NB4 (cell line): ENCODE measurements around the gene OSTC.

Experiments used
- MYC ChIP-seq: IDR thresholded peaks from 2 replicates; pipeline ENCODE4 v1.6.1; 2011; ENCODE audit warnings: low read depth, low read length
- POLR2A ChIP-seq: IDR thresholded peaks from 2 replicates; pipeline ENCODE4 v1.6.1; 2011; ENCODE audit warnings: mild to moderate bottlenecking; ENCODE audit not compliant: insufficient read length; ENCODE audit errors: extremely low read depth
- TF ChIP-seq, protein P1 (sequence below): IDR thresholded peaks from one replicate; pipeline ENCODE4 v1.5.1; 2012; ENCODE audit warnings: low read depth, low read length
- TF ChIP-seq, protein P2 (sequence below): IDR thresholded peaks from 2 replicates; pipeline ENCODE4 v1.6.1; 2011; ENCODE audit warnings: low read depth, low read length

DNA sequence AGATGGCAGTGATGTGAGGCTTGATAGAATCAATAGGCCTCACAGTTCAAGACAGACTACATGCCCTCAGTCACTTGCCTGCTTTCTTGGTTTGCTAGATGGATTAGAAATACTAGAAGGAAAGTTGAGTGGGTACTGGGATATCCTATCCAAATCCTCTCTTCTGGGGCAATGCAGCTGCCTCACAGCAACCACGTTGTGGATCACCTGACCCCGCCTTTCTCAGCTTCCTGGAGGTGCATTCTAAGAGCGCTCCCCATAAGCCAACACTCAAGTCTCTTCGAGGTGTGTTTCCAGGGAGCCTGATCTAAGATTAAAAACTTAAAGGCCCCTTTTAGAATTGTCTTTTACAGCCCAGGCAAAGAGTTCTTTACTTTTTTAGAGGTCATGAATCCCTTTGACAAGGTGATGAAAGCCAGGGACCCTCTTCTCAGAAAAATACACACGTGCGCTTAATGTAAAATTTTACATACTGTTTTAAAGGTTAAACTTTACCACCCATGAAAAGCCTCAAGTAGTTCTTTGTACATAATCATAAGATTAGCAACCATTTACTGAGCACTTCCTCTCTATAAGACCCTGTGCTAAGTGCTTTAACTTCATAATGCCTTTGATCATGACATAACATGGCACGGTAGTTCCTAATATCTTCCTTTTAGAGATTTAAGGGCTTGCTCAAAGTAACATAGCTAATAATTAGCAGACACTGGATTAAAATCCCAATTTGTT lies 30.9 kb upstream of the OSTC start:
- TF ChIP-seq, protein P1, sequence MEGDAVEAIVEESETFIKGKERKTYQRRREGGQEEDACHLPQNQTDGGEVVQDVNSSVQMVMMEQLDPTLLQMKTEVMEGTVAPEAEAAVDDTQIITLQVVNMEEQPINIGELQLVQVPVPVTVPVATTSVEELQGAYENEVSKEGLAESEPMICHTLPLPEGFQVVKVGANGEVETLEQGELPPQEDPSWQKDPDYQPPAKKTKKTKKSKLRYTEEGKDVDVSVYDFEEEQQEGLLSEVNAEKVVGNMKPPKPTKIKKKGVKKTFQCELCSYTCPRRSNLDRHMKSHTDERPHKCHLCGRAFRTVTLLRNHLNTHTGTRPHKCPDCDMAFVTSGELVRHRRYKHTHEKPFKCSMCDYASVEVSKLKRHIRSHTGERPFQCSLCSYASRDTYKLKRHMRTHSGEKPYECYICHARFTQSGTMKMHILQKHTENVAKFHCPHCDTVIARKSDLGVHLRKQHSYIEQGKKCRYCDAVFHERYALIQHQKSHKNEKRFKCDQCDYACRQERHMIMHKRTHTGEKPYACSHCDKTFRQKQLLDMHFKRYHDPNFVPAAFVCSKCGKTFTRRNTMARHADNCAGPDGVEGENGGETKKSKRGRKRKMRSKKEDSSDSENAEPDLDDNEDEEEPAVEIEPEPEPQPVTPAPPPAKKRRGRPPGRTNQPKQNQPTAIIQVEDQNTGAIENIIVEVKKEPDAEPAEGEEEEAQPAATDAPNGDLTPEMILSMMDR, result no peak
- no peak for TF ChIP-seq MYC
- TF ChIP-seq, protein P2, sequence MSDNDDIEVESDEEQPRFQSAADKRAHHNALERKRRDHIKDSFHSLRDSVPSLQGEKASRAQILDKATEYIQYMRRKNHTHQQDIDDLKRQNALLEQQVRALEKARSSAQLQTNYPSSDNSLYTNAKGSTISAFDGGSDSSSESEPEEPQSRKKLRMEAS, result no peak
- no peak for TF ChIP-seq POLR2A
